Lower leg skin (tissue), 3 donors: ENCODE data around the gene EML6.

Experiments
- POLR2A ChIP-seq, 2 donors: fragments of 450-650 bp; IDR thresholded peaks; one replicate each; pipeline ENCODE4 v1.6.1; 2016 to 2017; ENCODE audit warnings: antibody characterized with exemption in 2 of 2, mild to moderate bottlenecking in 1 of 2, moderate library complexity in 1 of 2
- TF ChIP-seq, protein P1 (sequence below), 3 donors: fragments of 450-650 bp; IDR thresholded peaks; one replicate each; pipeline ENCODE4 v1.5.1; 2016; ENCODE audit warnings: antibody characterized with exemption in 3 of 3, mild to moderate bottlenecking in 3 of 3, moderate library complexity in 2 of 3

- TF ChIP-seq, protein P1, sequence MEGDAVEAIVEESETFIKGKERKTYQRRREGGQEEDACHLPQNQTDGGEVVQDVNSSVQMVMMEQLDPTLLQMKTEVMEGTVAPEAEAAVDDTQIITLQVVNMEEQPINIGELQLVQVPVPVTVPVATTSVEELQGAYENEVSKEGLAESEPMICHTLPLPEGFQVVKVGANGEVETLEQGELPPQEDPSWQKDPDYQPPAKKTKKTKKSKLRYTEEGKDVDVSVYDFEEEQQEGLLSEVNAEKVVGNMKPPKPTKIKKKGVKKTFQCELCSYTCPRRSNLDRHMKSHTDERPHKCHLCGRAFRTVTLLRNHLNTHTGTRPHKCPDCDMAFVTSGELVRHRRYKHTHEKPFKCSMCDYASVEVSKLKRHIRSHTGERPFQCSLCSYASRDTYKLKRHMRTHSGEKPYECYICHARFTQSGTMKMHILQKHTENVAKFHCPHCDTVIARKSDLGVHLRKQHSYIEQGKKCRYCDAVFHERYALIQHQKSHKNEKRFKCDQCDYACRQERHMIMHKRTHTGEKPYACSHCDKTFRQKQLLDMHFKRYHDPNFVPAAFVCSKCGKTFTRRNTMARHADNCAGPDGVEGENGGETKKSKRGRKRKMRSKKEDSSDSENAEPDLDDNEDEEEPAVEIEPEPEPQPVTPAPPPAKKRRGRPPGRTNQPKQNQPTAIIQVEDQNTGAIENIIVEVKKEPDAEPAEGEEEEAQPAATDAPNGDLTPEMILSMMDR (IDR thresholded peaks at IDR 0.05) = no peak
- TF ChIP-seq POLR2A (IDR thresholded peaks at IDR 0.05) = no peak
Measured at GRCh38 chr2:54845094-54845493, 121.6 kb downstream of the EML6 start.
